HG03159 (cell line): Measurements from ENCODE around the gene RAB6D.
"Not testable (repeated sequence)": the region's sequence is repeated elsewhere in the genome, so short reads cannot be mapped to it uniquely, and the experiment has no call there.

Experiments used
- ATAC-seq: cut with Tn5 transposase; IDR thresholded peaks from one replicate; pipeline ENCODE4 v1.9.1; 2021; ENCODE audit warnings: mild to moderate bottlenecking, moderate library complexity; ENCODE audit not compliant: unreplicated experiment

RAB6D gene

DNA sequence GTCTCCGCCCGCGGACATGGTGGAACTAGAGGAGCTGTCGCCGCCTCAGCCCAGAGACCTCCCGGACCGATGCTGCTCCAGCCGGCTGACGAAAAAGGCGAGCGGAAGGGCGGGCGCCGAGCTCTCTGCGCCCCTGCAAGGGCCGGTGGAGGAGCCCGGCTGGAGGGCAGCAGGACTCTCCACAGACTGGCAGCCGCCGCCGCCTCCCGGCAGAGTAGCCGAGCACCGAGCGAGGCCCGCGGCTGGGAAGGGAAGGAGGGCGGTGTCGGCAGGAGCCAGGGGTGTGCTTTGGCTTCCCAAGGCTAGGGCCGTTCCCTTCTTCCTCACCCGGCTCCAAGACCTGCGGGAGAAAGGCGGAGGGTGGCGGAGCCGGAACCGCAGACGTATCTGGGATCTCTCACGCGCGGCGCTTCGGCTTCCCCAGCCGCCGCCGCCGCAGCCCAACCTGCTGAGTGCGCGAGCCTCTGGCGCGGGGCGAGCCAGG lies at the start of gene RAB6D:
Gene RAB6D, minus strand, starts transcription at position 466 of the 484 bp plus-strand sequence. Its CDS starts 448 bp downstream, at position 18.
- not testable (repeated sequence) for ATAC-seq

DNA sequence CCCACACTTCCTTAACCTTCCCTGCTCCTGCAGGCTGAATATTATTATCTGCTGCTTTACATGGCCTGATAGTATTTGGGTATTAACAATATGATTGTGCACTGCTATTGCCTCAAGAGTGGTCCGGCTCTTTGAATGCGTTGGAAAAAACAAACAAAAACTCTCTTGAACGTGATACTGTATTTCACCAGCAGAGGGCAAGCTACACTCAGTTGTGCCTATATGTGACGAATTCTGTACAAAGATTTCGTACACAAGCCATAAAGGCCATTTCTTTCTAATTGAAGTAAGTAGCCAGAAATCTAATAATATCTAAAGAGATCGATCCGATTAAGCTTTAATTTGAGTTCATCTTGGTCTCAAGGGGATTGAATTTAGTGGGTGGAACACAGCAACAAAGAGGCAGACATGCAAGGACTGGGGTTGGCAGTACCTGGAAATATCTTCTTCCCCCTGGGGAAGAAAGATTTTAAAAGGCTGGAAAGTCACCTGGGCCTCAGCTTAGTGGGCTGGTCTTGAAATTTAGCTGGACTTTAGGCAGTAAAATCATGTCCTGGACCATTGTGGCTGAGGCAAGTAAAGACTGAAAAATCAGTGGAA lies 49.3 kb upstream of the RAB6D start:
- peak; percentile 87 for ATAC-seq

DNA sequence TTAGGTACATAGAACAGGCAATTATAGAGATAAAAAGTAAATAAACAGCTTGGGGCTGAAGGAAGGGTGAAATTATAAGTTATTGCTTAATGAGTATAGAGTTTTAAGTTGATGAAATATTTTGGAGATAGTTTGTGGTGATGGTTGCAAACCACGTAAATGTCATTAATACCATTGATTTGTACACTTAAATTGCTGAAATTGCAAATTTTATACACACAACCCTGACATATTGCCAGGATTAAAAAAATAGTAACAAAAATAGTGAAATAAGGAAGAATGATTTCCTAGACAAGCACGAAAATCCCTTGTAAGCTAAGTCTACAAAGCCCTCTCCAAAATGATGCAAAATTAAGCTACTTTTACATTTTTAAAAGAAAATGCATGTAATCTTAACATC lies 46.2 kb upstream of the RAB6D start:
- no peak for ATAC-seq

DNA sequence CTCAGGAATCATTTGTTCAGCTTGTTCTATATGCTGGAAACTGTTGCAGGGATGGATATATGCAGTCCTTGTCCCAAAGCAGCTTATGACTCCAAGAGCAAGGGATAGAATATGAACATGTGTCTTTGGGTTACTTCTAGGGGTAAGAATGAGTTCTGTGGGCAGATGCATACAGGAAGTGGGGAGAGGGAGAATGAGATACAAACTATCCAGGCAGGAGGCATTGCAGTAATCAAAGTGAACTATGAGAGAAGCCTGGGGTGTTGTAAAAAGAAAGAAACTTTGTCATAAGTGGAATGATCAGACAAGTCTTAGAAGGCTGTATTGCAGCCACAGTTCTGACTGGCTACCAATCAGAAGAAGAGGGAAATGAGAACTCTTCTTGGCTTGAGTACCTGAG lies 44.8 kb upstream of the RAB6D start:
- ATAC-seq: no peak

DNA sequence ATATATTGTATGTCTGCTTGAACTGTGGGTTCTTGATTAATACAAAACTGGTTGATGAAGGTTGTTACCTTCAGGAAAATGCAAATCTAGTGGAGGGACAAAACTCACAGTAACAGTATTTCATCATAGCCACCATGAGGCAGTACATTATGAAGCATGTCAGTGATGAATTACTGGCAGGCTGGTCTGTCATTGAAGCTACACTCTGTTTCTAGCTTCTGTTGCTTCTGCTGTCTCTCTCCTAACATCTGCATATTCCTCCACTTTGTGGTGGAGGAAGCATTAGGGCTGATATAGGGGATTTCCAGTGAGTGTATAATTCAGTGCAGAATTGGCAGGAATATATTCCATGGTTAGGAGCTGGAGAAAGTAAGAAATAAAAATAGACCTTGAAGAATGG lies 44.2 kb upstream of the RAB6D start:
- ATAC-seq: no peak

DNA sequence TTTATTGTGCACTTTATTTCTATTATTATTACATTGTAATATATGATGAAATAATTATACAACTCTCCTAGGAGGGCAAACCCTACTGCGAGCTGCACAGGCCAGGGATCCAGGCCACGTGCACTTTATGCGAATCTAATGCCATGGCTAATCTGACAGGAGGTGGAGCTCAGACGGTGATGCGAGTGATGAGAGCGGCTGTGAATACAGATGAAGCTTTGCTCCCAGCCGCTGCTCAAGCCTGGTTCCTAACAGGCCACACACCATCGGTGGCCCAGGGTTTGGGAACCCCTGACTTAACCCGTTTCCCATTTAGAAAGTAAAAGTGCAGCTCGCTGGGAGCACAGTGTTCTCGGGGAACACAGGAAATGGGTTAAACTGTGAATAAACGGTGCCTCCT lies 40.8 kb upstream of the RAB6D start:
- ATAC-seq: no peak

DNA sequence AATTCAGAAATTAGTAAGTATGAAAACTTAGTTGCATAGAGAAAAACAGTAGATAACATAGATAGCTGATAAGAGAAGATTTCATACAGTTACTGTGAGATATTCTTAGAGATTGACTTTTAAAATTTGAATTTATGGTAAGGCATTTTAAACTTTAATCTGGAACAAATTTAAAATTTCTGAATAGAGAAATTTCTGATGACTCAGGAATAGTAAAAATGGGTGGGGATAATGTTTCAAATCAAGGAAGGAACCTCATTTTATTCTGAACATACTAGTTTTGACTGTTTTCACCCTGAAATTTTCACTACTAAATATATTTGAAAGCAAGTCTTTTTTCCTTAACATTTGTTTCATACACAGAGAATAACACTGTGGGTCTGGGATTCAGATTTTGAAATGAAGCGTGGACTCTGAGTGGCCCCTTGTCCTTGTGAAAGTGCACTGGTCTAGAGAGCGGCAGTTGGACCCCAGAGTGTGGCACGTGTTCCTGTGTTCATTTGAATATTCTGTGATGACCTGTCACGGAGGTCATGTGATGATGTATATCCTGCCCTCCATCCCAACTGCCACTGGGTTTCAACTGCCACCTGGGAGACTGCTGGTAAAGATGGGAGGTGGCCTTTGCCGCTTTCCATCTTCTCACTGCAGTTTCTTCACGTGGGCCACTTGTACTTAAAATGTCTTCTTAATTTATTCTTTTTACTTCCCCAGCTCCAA lies 38.5 kb upstream of the RAB6D start:
- no peak for ATAC-seq

DNA sequence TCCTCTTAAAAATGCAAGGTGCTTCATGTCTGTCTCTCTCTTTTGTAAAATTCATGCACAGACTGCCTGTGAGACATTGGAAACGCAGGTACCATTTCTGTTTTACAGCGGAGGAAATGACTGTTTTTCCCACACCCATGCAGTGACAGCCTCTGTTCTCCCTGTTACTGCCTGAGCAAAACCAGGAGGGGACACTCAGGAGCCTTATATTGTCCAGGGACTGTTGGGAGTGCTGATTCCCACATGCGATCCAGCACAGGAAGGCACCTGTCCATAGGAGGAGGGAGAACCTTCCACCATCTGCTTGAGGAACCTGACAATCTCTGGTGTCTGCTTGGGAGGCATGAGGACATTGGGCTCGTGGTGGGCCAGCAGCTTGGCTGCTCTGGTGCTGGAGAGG lies 36.9 kb upstream of the RAB6D start:
- ATAC-seq: no peak

DNA sequence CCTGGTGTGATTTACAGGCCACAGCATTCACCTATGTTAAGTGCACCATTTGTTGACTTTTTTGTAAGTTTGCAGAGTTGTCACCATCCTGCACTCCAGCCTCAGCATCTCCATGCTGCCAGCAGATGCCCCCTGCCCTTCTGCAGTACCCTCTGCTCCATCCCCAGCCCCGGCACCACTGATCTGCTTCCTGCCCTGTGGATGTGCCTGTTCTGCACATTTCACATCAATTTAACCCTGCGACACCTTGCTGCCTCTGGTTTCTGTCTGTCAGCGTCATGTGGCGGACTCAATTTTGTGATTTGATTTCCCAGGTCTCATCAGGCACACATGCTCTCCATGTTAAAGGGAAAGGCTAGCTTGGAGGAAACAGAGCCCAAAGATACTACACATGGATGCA lies 36.5 kb upstream of the RAB6D start:
- not testable (repeated sequence) for ATAC-seq

DNA sequence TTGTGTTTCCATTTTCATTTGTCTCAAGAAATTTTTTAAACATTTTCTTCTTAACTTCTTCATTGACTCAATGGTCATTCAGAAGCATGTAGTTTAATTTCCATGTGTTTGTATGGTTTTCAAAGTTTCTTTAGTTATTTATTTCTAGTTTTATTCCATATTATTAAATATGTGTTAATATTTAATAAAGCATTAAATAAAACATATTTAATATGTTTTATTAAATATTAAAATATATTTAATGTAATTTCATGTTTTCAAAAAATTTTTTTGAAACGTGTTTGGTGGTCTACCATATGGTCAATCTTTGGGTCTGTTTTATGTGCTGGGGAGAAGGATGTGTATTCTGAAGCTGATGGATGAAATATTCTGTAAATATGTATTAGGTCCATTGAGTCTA lies 32.2 kb upstream of the RAB6D start:
- ATAC-seq: not testable (repeated sequence)

DNA sequence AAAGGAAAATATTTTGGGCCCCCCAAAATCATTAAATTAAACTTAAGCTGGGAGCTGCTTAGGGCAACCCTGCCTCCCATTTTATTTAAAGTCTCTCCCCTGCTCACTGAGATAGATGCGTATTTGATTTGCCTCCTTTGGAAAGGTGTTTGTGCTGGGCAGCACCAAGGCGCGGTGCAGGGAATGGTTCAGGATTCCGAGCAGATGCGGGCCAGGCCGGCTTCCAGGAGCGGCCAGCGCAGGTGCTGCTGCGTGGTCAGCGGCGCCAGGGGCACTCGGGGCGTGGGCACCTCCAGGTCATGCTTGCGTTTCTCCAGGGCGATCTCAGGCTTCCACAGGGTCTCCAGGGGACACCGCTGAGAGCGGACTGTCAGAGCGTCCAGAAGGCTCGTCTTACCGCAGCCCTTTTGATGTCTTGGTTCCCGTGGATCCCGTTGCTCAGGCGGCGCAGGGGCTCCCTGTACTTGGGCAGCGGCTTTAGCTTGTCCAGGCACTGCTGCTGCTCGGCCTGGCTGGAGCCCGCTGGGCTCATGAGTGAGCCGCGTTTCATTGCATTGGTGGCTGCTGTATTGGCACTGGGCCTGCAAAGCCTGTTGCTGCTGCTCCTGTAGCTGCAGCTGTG lies 31.2 kb upstream of the RAB6D start:
- ATAC-seq: not testable (repeated sequence)

DNA sequence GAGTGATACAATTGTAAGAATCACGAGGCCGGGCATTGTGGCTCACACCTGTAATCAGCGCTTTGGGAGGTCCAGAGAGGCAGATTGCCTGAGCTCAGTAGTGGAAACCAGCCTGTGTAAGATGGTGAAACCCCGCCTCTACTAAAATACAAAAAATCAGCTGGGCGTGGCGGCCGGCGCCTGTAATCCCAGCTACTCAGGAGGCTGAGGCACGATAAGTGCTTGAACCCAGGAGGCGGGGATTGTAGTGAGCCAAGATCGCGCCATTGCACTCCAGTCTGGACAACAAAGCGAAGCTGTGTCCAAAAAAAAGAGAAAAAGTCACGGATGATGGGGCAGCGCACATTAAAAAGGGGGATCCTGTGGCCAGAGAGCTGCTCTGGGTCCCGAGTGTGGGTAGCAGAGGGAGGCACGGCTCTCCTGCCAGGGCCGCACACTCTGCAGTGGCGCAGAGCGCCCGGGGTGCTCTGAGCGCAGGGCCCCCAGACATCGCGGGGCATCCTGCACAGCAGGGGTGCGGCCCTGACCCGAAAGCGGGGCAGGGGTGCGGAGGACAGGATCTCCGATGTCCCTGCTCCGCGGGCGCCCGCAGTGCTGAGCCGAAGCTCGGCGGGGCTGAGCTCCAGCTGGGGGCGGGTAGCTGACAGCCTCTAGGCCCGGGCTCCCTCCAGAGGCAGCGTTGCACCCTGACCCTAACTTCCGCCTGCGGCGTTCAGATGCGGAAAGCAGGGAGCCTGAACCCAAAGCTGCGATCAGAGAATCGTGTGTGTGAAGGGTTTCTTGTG lies 30.4 kb upstream of the RAB6D start:
- ATAC-seq: no peak

DNA sequence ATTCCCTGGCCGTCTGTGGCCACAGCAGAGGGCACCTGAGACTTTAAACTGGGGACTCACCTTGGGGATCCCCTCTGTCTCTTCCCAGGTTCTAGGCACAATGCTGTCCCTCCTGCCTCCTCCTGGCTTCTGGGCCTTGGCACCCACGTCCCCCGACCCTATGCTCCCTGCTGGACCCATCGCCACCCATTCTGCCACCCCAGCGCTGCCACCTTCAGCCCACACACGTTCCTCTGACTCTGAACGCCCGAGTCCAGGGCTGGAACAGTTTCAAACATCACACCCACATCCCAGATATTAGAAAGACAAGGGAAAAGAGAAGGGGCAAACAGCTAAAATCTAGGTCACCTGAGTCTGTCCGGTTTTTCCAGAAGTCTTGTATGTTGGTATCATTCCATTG lies 28.0 kb upstream of the RAB6D start:
- ATAC-seq: not testable (repeated sequence)

DNA sequence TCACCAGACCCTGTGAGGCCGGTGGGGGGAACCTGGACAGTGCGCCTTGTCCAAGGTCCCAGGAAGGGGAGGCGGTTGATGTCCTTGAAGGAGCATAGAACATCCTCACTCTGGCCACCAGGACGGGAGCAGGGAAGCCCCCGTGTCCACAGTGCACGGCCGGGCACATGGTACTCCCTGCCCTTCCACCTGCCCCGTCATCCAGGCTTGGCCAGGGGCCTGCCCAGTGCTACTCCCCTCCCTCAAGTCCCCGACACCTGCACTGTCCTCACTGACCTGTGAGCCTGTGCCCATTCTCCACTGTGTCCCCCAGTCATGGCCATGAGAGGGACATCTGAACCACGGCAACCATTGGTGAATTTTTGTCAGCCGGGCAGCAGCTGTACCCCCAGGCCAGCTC lies 27.5 kb upstream of the RAB6D start:
- ATAC-seq: not testable (repeated sequence)

DNA sequence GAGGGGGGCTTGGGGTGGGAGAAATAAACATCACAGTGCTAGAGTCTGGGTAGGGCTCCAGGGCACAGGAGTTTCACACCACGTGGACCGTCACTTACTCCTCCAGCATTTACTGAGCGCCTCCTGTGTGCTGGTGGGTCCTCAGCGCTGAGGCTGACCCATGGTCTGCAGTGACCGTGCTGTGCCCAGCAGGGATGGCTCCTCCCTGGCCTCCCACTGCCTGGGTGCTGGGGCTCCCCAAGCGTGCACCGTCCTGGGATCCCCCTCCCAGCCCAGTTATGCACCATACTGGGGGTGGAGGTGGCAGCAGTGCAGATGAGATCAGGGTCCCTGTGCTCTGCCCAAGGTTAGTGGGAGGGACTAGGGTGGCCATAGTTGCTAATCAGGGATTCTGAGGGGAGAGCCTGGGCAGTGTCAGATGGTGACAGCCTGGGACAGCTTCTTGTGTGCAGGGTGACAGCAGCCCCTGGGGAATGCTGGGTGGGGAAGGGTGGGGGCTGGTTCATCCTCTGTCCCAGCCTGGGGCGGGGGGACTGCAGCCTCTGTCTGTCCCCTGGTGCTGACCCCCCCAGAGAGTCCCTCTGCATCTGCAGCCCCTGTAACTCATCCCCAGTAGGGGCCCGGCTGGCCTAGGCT lies 26.6 kb upstream of the RAB6D start:
- not testable (repeated sequence) for ATAC-seq

DNA sequence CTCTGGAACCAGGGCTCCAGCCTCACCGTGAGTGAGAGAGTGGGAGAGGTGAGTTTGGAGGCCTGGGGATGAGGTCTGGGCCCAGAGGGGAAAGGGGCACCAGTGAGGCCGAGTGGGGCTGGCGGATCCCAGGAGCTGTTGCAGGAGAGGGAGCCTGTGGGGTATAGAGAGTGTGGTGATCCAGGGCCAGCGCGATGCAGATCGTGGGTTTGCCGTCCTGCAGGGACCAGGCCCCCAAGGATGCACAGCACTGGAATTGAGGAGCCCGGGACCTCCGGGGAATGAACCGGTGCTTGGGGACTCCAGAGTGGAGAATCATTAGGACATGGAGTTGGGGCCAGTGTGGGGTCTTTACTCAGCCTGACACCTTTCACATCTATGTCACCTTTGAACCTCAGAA lies 25.7 kb upstream of the RAB6D start:
- ATAC-seq: no peak

DNA sequence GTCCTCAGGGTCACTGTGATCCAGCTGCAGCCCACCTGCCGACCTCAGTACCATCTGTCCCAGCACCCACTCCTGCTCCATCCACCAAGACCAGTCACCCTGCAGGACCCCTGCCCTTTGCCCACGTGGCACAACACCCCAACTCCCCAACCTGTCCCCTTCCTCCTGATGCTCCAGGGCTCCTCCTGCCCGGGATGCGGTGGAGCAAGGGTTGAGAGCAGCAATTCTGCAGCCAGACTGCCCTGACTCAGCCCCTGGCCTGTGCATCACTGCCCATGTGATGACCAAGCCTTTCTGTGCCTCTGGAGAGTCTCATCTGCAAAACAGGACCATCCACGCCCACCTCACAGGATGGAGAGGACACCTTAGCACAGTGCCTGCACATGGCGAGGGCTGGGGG lies 24.9 kb upstream of the RAB6D start:
- not testable (repeated sequence) for ATAC-seq

DNA sequence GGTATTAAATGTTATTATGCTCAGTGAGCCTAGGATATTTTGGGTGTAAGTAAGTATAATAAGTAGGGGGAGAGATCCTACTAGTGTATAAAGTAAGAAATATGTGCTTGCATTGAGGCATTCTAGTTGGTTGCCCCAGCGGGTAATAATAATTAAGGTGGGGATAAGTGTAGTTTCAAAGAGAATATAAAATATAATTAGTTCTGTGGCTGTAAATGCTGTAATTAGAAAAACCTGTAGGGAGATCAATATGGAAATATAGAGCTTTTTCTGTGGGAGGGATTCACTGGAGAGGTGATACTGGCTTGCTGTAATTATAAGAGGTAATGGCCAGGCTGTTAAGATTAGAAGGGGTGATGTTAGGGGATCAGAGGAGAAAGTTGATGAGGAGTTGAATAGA lies 9.1 kb upstream of the RAB6D start:
- not testable (repeated sequence) for ATAC-seq

DNA sequence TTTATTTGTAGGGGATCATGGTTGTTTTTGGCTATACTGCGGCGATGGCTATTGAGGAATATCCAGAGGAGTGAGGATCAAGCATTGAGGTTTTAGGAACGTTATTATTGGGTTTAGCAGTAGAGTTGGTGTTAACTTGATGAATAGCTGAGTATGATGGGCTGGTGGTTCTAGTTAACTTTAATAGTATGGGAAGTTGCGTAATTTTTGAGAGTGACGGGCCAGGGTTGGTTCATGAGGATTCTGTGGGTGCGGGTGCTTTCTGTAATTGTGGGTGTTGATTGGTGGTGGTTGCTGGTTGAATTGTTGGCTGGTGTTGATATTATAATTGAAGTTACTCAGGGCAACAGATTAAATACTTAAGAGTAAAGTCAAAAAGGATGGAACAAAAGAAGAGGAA lies 6.0 kb upstream of the RAB6D start:
- ATAC-seq: no peak

DNA sequence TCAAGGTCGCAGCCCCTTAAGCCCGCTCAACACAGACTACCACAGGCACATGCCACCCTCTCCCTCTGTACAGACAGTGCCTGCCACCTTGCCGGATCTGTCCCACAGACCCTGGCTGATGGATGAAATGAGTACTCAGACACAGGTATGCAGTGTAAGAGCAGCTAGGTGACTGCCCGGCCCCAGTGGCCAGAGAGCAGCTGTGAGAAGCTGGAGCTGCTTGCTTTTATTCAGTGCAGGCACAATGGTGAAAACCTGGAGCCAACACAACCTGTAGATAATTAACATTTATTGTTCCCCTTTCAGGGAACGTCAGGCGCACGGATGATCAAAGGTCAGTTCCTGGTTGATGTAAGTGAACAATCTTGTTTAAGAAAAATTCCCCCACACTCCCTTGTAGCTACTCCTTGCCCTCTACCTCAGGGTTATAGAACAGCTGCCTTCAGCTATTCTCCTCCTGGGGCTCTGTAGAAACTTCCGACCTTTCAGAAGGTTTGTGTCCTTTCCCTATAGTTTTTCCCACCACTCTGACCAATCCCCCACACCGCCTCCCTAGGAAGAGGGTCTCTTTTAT lies 4.6 kb upstream of the RAB6D start:
- not testable (repeated sequence) for ATAC-seq
